IPS-18c (cell line): Measurements from ENCODE around the gene ACTR3.

Source experiments
- H3K4me3 ChIP-seq: 2 replicates; pipeline ENCODE4 v1.7.0; 2013; ENCODE audit warnings: low read depth, mild to moderate bottlenecking, low read length, moderate library complexity; ENCODE audit not compliant: insufficient read depth
- H3K9me3 ChIP-seq: one replicate; pipeline ENCODE4 v1.6.1; 2013; ENCODE audit warnings: mild to moderate bottlenecking, low read length, moderate library complexity; ENCODE audit not compliant: control insufficient read depth, insufficient read depth

Gene ACTR3

DNA sequence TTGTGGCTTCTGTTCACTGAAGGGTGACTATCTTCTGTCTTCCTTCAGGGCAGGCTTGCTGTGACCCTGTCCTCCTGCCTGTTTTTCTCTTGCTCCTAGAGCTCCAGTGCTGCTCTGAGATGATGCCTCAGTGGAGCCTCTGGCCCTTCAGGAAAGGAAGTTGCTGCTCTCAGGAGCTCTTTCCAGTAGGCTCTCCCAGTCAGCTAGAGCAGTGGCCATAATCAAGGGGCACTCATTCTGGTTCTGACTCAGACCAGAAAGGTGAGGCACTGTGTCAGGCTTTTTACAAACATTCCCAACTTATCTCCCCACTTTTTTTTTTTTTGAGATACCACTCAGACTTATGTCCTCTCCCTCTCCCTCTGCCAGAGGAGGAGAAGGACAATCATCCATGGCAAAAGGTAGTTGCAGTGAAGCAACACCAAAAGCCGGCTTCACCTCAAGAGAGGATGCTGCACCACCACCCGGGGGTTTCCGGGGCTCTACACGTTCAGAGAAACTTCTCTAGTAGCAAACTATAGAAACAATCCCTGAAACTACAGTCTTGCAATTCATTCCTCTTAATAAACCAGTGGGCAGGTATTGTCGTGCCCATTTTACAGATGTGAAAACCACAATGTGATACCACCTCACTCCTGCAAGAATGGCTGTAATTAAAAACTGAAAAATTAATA lies 115.4 kb downstream of the ACTR3 start:
- H3K9me3 ChIP-seq, result peaks cover 2% of the 10 kb centered on the region
- H3K4me3 ChIP-seq, result no peak overlapping the region

- Histone ChIP-seq H3K4me3 (no peak overlapping the region), H3K9me3 (peaks cover 2% of the 10 kb centered on the region)
Measured at GRCh38 chr2:114006460-114006859, 116.6 kb downstream of the ACTR3 start.

DNA sequence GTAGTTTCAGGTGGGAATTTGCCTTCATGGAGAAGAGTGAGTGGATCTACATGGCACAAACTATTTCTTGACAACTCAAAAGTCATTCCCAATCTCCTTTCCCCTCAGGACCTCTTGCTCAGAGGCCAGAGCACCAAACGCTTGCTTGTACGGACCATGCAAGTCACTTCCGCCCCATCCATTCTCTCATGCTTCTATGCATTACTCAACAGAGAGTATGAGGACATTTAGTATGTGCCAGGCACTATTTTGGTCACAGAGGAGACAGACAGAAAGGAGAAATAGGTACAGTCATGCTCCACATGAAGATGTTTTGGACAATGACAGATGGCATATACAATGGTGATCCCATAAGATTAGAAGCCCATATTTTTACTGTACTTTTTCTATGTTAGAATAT lies 117.5 kb downstream of the ACTR3 start:
- Histone ChIP-seq H3K4me3 (no peak overlapping the region), H3K9me3 (peaks cover 2% of the 10 kb centered on the region)

DNA sequence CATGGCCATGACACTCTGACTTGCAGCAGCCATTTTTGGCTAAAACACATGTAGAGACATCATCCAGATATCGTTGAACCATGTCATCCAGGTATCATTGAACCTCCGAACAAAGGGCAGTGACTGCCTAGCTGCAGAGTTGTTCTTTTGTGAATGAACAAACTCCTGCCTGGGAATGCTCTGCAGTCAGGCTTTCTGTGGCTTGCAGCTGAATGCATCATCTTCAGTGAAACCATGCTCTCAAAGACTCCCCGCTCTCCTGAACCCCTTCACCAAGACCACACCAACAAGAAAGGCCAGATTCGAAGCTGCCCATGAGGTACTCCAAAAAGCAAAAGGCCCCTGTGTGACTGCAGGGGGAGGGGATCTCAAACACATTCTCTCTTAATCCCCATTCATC lies 118.8 kb downstream of the ACTR3 start:
- H3K4me3 ChIP-seq, result no peak overlapping the region
- H3K9me3 ChIP-seq, result peaks cover 2% of the 10 kb centered on the region

GRCh38 chr2:114009205-114009944 lies 119.5 kb downstream of the ACTR3 start:
- H3K9me3 ChIP-seq, result peaks cover 2% of the 10 kb centered on the region
- H3K4me3 ChIP-seq, result no peak overlapping the region

DNA sequence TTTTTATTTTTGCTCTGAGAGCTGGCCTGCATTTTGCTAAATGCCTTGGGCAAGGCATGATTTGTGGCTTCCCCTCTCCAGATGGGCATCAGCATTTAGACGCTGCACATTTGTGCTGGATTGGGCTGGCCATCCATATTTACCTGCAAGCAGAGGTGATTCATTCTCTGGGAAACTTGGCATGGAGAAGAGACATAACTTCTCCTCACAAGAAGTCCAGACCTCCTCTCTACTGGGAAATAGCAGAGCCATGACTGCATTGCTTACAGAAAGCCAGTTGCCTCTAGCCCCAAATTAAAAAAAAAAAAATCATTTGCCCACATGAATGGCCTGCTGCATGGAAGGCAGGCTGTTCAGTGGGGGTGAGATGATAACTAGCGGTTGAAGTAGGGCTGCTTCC lies 120.1 kb downstream of the ACTR3 start:
- no peak overlapping the region for H3K4me3 ChIP-seq
- peaks cover 2% of the 10 kb centered on the region for H3K9me3 ChIP-seq

DNA sequence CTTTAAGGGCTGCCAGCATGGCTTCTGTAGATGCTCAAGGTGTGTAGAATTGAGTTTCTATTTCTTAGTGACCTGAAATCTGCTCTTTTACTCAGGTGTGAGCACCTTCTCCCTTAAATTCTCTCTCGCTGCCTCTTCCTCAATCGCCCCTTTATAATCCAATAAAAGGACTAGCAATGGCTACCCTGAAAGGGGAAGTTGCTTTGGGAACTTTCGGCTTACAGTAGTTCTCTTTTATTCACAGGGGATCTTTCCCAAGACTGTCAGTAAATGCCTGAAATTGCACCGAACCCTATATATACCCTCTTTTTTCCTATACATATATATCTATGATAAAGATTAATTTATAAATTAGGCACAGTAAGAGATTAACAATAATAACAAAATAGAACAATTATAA lies 121.8 kb downstream of the ACTR3 start:
- Histone ChIP-seq H3K4me3 (no peak overlapping the region), H3K9me3 (peaks cover 2% of the 10 kb centered on the region)
